Common myeloid progenitor, CD34-positive (primary cell): ENCODE results near the gene PRSS36.
"Not testable (repeated sequence)": the region's sequence is repeated elsewhere in the genome, so short reads cannot be mapped to it uniquely, and the experiment has no call there.

ENCODE experiments used
- CTCF ChIA-PET: fragments of 350-600 bp; sonication (Branson Sonifier 250); formaldehyde crosslinking; loops from one replicate; lab custom pipeline; 2021; ENCODE audit warnings: antibody characterized with exemption; lab: Charles Lee
- POLR2A ChIA-PET: fragments of 350-600 bp; sonication (Branson Sonifier 250); formaldehyde crosslinking; loops from one replicate; lab custom pipeline; 2021; ENCODE audit warnings: antibody characterized with exemption; lab: Charles Lee
- DNase-seq, 3 donors: peaks; one replicate each; pipeline versions ENCODE4 v3.0.0 to v3.0.0-alpha.2; 2013
- H3K27ac ChIP-seq, 2 experiments: 1 replicate in 1 of 2; 2 replicates in 1 of 2; pipeline ENCODE4 v1.7.0; 2013; ENCODE audit warnings: inconsistent platforms in 2 of 2, low read length in 2 of 2, mild to moderate bottlenecking in 2 of 2, low read depth in 1 of 2, moderate library complexity in 1 of 2; ENCODE audit not compliant: severe bottlenecking in 2 of 2, insufficient read depth in 1 of 2, poor library complexity in 1 of 2
- H3K27me3 ChIP-seq, 5 experiments: replicated peaks in 2 of 5; 1 replicate in 3 of 5; 2 replicates in 2 of 5; pipeline versions ENCODE4 v1.6.1 to v1.7.0; 2013; ENCODE audit warnings: low read length in 4 of 5, mild to moderate bottlenecking in 2 of 5, moderate library complexity in 2 of 5, inconsistent platforms in 1 of 5; ENCODE audit not compliant: insufficient read depth in 5 of 5, control insufficient read depth in 4 of 5
- H3K36me3 ChIP-seq, 4 experiments: 1 replicate in 2 of 4; 2 replicates in 2 of 4; pipeline versions ENCODE4 v1.6.1 to v1.7.0; 2013; ENCODE audit warnings: low read length in 3 of 4, control low read depth in 1 of 4, mild to moderate bottlenecking in 1 of 4; ENCODE audit not compliant: control insufficient read depth in 4 of 4, insufficient read depth in 4 of 4
- H3K4me1 ChIP-seq, 4 experiments: 1 replicate in 3 of 4; 2 replicates in 1 of 4; pipeline versions ENCODE4 v1.6.1 to v1.7.1; 2013; ENCODE audit warnings: low read length in 3 of 4, mild to moderate bottlenecking in 3 of 4, control low read depth in 1 of 4, inconsistent platforms in 1 of 4, moderate library complexity in 1 of 4; ENCODE audit not compliant: control insufficient read depth in 4 of 4, insufficient read depth in 4 of 4; ENCODE audit errors: control extremely low read depth in 1 of 4
- H3K4me3 ChIP-seq, 7 experiments: 1 replicate in 4 of 7; 2 replicates in 3 of 7; pipeline versions ENCODE4 v1.5.1 to v1.7.0; 2013; ENCODE audit warnings: mild to moderate bottlenecking in 7 of 7, low read length in 6 of 7, moderate library complexity in 6 of 7, inconsistent platforms in 2 of 7, low read depth in 2 of 7, control low read depth in 1 of 7; ENCODE audit not compliant: insufficient read depth in 4 of 7, control insufficient read depth in 1 of 7; ENCODE audit errors: extremely low read depth in 1 of 7
- H3K9me3 ChIP-seq, 5 experiments: 1 replicate in 4 of 5; 2 replicates in 1 of 5; pipeline versions ENCODE4 v1.6.1 to v1.7.1; 2013; ENCODE audit warnings: low read length in 4 of 5, mild to moderate bottlenecking in 2 of 5, inconsistent platforms in 1 of 5, low read depth in 1 of 5, moderate library complexity in 1 of 5; ENCODE audit not compliant: control insufficient read depth in 4 of 5, insufficient read depth in 2 of 5; ENCODE audit errors: control extremely low read depth in 1 of 5
- WGBS: methylation state at CpG from one replicate; pipeline ENCODE4 v1.1.5; 2013; ENCODE audit not compliant: insufficient coverage; 5-methylcytosine and 5-hydroxymethylcytosine counted together

Gene PRSS36

GRCh38 chr16:31136822-31137499, 12.9 kb downstream of the PRSS36 start:
- H3K27me3 ChIP-seq, POLR2A ChIA-PET, DNase-seq, H3K27ac ChIP-seq, H3K9me3 ChIP-seq, H3K4me3 ChIP-seq, H3K4me1 ChIP-seq: not testable (repeated sequence)
- H3K36me3 ChIP-seq, result peaks cover 0 to 12% (median 8%) of the 10 kb centered on the region in 4 experiments
- WGBS, result 99% methylated on average over 16 of the region's 20 CpGs
- CTCF ChIA-PET, result interaction anchor here (0.7 to 1.5 kb wide), 4 partner anchors 9 to 35 kb away, joined by 3 read pairs; partner anchors contain the start of gene PRSS36

GRCh38 chr16:31136287-31136662, 13.6 kb downstream of the PRSS36 start:
- CTCF ChIA-PET, result interaction anchor here (0.6 to 2.1 kb wide), 4 partner anchors 13 to 152 kb away, joined by 3 to 6 read pairs (median 3); partner anchors contain the start of genes KAT8 and PRSS36
- peaks cover 0 to 3% (median 2%) of the 10 kb centered on the region in 4 experiments for H3K4me1 ChIP-seq
- no peak overlapping the region for H3K4me3 ChIP-seq
- WGBS, result 100% methylated on average over 1 of the region's 6 CpGs
- H3K36me3 ChIP-seq, result peaks cover 0 to 18% (median 12%) of the 10 kb centered on the region in 4 experiments
- POLR2A ChIA-PET, result no interaction called here
- no peaks in the 10 kb centered on the region for H3K27me3 ChIP-seq
- no peak overlapping the region for H3K27ac ChIP-seq
- H3K9me3 ChIP-seq, result no peaks in the 10 kb centered on the region
- DNase-seq, result no peak

GRCh38 chr16:31135535-31136286, 14.2 kb downstream of the PRSS36 start, which contains the start of gene PRSS8:
Gene PRSS8, minus strand, starts transcription at chr16:31135727. Its CDS starts 229 bp downstream, at chr16:31135498.
- peak within 1 kb of the TSS in 1 of 2 experiments; percentile 49 for H3K27ac ChIP-seq
- H3K9me3 ChIP-seq, result no peaks in the 10 kb centered on the region
- CTCF ChIA-PET, result interaction anchor here (0.6 to 2.1 kb wide), 5 partner anchors 10 to 151 kb away, joined by 3 to 6 read pairs (median 3); partner anchors contain the start of genes KAT8 and PRSS36
- 89% methylated on average over 21 of the region's 22 CpGs for WGBS
- no peaks in the 10 kb centered on the region for H3K27me3 ChIP-seq
- H3K36me3 ChIP-seq, result peaks cover 0 to 23% (median 14%) of the 10 kb centered on the region in 4 experiments
- POLR2A ChIA-PET, result no interaction called here
- DNase-seq, result no peak
- no peaks in the 10 kb centered on the region for H3K4me1 ChIP-seq
- H3K4me3 ChIP-seq, result no peak within 1 kb of the TSS

GRCh38 chr16:31134625-31135534, 15.0 kb downstream of the PRSS36 start:
- WGBS, result 52% methylated on average over 2 of the region's 18 CpGs
- H3K27ac ChIP-seq, result peak overlapping the region in 1 of 2 experiments; percentile 49
- peaks cover 0 to 27% (median 16%) of the 10 kb centered on the region in 4 experiments for H3K36me3 ChIP-seq
- H3K4me3 ChIP-seq, result no peak overlapping the region
- no peak for DNase-seq
- ChIA-PET CTCF (interaction anchor here (1.1 to 2.3 kb wide), 3 partner anchors 9 to 22 kb away, joined by 4 to 7 read pairs (median 6); partner anchors contain the start of gene KAT8), POLR2A (interaction anchor here (0.5 to 0.6 kb wide), 2 partner anchors 21 to 22 kb away, joined by 3 read pairs; no protein-coding TSS in a partner anchor)
- no peaks in the 10 kb centered on the region for H3K27me3 ChIP-seq
- no peaks in the 10 kb centered on the region for H3K9me3 ChIP-seq
- H3K4me1 ChIP-seq, result peaks cover 0 to 8% (median 7%) of the 10 kb centered on the region in 4 experiments

- DNase-seq, result no peak
- no peak overlapping the region for H3K4me3 ChIP-seq
- CTCF ChIA-PET, result interaction anchor here (1.1 to 2.3 kb wide), 2 partner anchors 8 to 21 kb away, joined by 4 to 7 read pairs; no protein-coding TSS in a partner anchor
- H3K4me1 ChIP-seq, result peaks cover 3 to 16% (median 14%) of the 10 kb centered on the region in 4 experiments
- 90% methylated on average over 2 of the region's 5 CpGs for WGBS
- no peaks in the 10 kb centered on the region for H3K27me3 ChIP-seq
- no peak overlapping the region for H3K27ac ChIP-seq
- POLR2A ChIA-PET, result interaction anchor here (0.5 kb wide), 1 partner anchor 23 kb away, joined by 3 read pairs; no protein-coding TSS in a partner anchor
- H3K36me3 ChIP-seq, result peaks cover 0 to 27% (median 16%) of the 10 kb centered on the region in 4 experiments
- no peaks in the 10 kb centered on the region for H3K9me3 ChIP-seq
These were observed 15.7 kb downstream of the PRSS36 start for GRCh38 chr16:31134091-31134571.

- H3K27ac ChIP-seq, result no peak overlapping the region
- POLR2A ChIA-PET, result no interaction called here
- H3K4me1 ChIP-seq, result peaks cover 3 to 26% (median 25%) of the 10 kb centered on the region in 4 experiments
These were observed 16.8 kb downstream of the PRSS36 start for GRCh38 chr16:31133046-31133501.

More at GRCh38 chr16:31133046-31133501, 16.8 kb downstream of the PRSS36 start:
- no peak overlapping the region for H3K4me3 ChIP-seq
- 98% methylated on average over 6 of the region's 6 CpGs for WGBS
- H3K9me3 ChIP-seq, result no peaks in the 10 kb centered on the region
- H3K36me3 ChIP-seq, result peaks cover 0 to 27% (median 16%) of the 10 kb centered on the region in 4 experiments
- DNase-seq, result no peak
- no peaks in the 10 kb centered on the region for H3K27me3 ChIP-seq
- CTCF ChIA-PET, result interaction anchor here (0.6 to 9.6 kb wide), 4 partner anchors 10 to 223 kb away, joined by 3 to 123 read pairs (median 6); no protein-coding TSS in a partner anchor
